ENCODE measurements around the gene RALY. TPM values are rescaled to one million over a fixed set of nuclear protein-coding genes. Genes with fewer than 3 reads are reported as not detected.

RALY gene
- total RNA-seq, 1 donor from 2014 or later = 104 TPM

Small RNA genes lying within 50 kb of the gene (microRNA-seq; reads per million reads assigned to microRNA genes)
- not detected for gene MIR4755 (ENCODE audit: borderline number of aligned reads)

Other genes with a start within 250 kb of the RALY start
- 101 TPM for gene CHMP4B, start 182.6 kb upstream of the RALY start, total RNA-seq
- gene EIF2S2, start 118.3 kb downstream of the RALY start, total RNA-seq = 41.1 TPM
- 9.5 TPM for gene ASIP, start 247.5 kb downstream of the RALY start, total RNA-seq

Measured in left ventricle myocardium superior (tissue), 1 donor.